B cell (primary cell): ENCODE results near the gene CFAP74.

Source experiments
- EZH2 ChIP-seq: IDR thresholded peaks from 2 replicates; pipeline ENCODE4 v1.6.1; 2012; ENCODE audit warnings: borderline replicate concordance, low read depth, mild to moderate bottlenecking, moderate library complexity, low read length; ENCODE audit not compliant: insufficient read depth, poor library complexity, severe bottlenecking
- TF ChIP-seq, protein P1 (sequence below): fragments of 200-600 bp; IDR thresholded peaks from one replicate; pipeline ENCODE4 v1.8.0; 2022; ENCODE audit warnings: antibody characterized with exemption, mild to moderate bottlenecking

DNA sequence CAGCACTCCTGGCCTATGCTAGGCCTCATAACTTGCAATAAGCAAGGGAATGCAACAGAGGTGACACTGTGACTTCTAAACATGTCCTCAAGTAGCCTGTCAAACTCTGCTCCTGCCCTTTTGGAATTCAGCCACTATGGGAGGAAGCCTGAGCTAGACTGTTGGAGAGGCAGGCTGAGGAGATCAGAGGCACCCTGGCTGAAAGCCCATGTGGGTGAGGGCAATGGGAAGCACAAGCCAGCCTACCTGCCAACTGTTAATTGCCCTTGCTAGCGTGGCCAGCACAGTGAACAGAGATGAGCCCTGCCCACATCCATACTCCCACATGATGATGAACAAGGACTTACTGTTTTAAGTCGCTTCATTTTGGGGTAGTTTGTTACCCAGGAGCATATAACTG lies 130.4 kb downstream of the CFAP74 start:
- TF ChIP-seq, protein P1, sequence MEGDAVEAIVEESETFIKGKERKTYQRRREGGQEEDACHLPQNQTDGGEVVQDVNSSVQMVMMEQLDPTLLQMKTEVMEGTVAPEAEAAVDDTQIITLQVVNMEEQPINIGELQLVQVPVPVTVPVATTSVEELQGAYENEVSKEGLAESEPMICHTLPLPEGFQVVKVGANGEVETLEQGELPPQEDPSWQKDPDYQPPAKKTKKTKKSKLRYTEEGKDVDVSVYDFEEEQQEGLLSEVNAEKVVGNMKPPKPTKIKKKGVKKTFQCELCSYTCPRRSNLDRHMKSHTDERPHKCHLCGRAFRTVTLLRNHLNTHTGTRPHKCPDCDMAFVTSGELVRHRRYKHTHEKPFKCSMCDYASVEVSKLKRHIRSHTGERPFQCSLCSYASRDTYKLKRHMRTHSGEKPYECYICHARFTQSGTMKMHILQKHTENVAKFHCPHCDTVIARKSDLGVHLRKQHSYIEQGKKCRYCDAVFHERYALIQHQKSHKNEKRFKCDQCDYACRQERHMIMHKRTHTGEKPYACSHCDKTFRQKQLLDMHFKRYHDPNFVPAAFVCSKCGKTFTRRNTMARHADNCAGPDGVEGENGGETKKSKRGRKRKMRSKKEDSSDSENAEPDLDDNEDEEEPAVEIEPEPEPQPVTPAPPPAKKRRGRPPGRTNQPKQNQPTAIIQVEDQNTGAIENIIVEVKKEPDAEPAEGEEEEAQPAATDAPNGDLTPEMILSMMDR, result no peak
- no peak for TF ChIP-seq EZH2
